ENCODE measurements around the gene HOXA4. TPM values are rescaled to one million over a fixed set of nuclear protein-coding genes. Genes with fewer than 3 reads are reported as not detected.

Gene HOXA4
- total and polyA plus RNA-seq, 2 of the 4 experiments (the other 2 are of a cell fraction), result 0.36 to 8.0 TPM

- Histone ChIP-seq H3K14ac (replicated peaks; ENCODE audit: low read depth, low read length) (peak overlapping the region; percentile 85), H3K27ac (ENCODE audit: insufficient read depth, low read length) (peak overlapping the region; percentile 89), H2AFZ (replicated peaks; ENCODE audit: low read length, poor library complexity) (peak overlapping the region; percentile 36), H2AK9ac (replicated peaks; ENCODE audit: low read depth, low read length, poor library complexity) (peak overlapping the region; percentile 58), H2AK5ac (ENCODE audit: low read depth, low read length) (peak overlapping the region; percentile 59; the same call in 1 of the 2 replicates), H3K4me3 (ENCODE audit: insufficient read depth, low read depth, low read length) (peak overlapping the region; percentile 71), H3K4me1 (ENCODE audit: control insufficient read depth, insufficient read depth, low read length) (peaks cover 21% of the 10 kb centered on the region), H3K27me3 (ENCODE audit: control insufficient read depth, insufficient read depth, low read length) (no peaks in the 10 kb centered on the region), H4K20me1 (ENCODE audit: insufficient read depth, low read length) (peaks cover 14% of the 10 kb centered on the region), H3K79me1 (ENCODE audit: low read depth in 1 of 2, low read length in 2 of 2) (peaks cover 0 to 40% of the 10 kb centered on the region in 2 experiments; a peak in 2 of 4 replicates), H3K56ac (ENCODE audit: extremely low read depth, insufficient read depth, low read length) (peak overlapping the region; percentile 87), H3K4ac (ENCODE audit: low read depth, low read length) (peak overlapping the region; percentile 61), H4K91ac (ENCODE audit: insufficient read depth, low read depth, low read length) (peak overlapping the region; percentile 76), H3K23ac (ENCODE audit: low read depth, low read length) (peak overlapping the region; percentile 64; the same call in 1 of the 2 replicates), H3K9ac (ENCODE audit: low read depth, low read length) (peak overlapping the region; percentile 96), H2BK20ac (ENCODE audit: low read depth, low read length) (0 out of 2 replicates have a peak overlapping the region, but pooled peaks have one; percentile 57), H3K36me3 (ENCODE audit: control insufficient read depth, insufficient read depth, low read length) (peaks cover 9% of the 10 kb centered on the region; the same call in 1 of the 2 replicates), H2BK15ac (ENCODE audit: low read depth, low read length) (no peak overlapping the region), H4K8ac (ENCODE audit: low read depth in 2 of 2, low read length in 2 of 2) (peak overlapping the region; percentile 15 to 37; a peak in 2 of 4 replicates), H2BK5ac (ENCODE audit: low read depth, low read length, poor library complexity, severe bottlenecking) (peak overlapping the region; percentile 81), H2BK120ac (ENCODE audit: low read depth, low read length) (peak overlapping the region; percentile 76), H3K4me2 (ENCODE audit: low read depth, low read length) (peak overlapping the region; percentile 78), H3K18ac (ENCODE audit: low read depth, low read length) (peak overlapping the region; percentile 74), H3K9me3 (ENCODE audit: control insufficient read depth, insufficient read depth, low read length) (no peaks in the 10 kb centered on the region), H4K5ac (ENCODE audit: low read depth, low read length) (peak overlapping the region; percentile 47), H3K9me1 (ENCODE audit: insufficient read depth, low read length) (peaks cover 11% of the 10 kb centered on the region; the same call in 1 of the 2 replicates)
- 0% methylated on average over 5 of the region's 45 CpGs; no CpG with 5 or more reads in 1 of the 2 experiments for WGBS, 2 experiments (ENCODE audit: extremely low coverage in 2 of 2, insufficient read length in 1 of 2)
- POLR2A ChIA-PET (ENCODE audit: unreplicated experiment), result interaction anchor here (1.4 kb wide), 1 partner anchor 18 kb away, joined by 4 read pairs; no protein-coding TSS in a partner anchor
- CTCF ChIA-PET, result interaction anchor here (0.5 to 1.2 kb wide), 5 partner anchors 10 to 540 kb away, joined by 3 to 4 read pairs (median 3); no protein-coding TSS in a partner anchor
- dilution Hi-C loops (cut with HindIII; ENCODE audit: low sequenced_read_pairs, unreplicated experiment) (no loop called here), in situ Hi-C loops (cut with MboI; ENCODE audit: low sequenced_read_pairs) (no loop called here), intact Hi-C loops (cut with micrococcal nuclease) (loop anchor here (1.0 to 2.0 kb wide), 2 partner anchors 11 to 15 kb away; no protein-coding TSS in a partner anchor)
- DNase-seq (peak; percentile 92), ATAC-seq (ENCODE audit: low read depth) (peak; percentile 10)
- BruUV-seq (replicated peaks), result TSS peak; percentile 41
- TF ChIP-seq USF2 (IDR thresholded peaks at IDR 0.05; ENCODE audit: low read depth, low read length) (no peak), RAD21 (IDR thresholded peaks at IDR 0.05; ENCODE audit: low read length) (no peak), ELK1 (IDR thresholded peaks at IDR 0.05; ENCODE audit: borderline replicate concordance, low read depth, low read length) (no peak), POLR2A (IDR thresholded peaks at IDR 0.05; ENCODE audit: low read depth, low read length) (peak; percentile 84), CEBPB (IDR thresholded peaks at IDR 0.05; ENCODE audit: low read depth, low read length) (no peak; the same call in 1 of the 2 replicates), FOS (IDR thresholded peaks at IDR 0.05; ENCODE audit: low read depth, low read length) (peak; percentile 17; the same call in 1 of the 2 replicates), SMC3 (IDR thresholded peaks at IDR 0.05; ENCODE audit: low read depth, low read length) (no peak), MXI1 (IDR thresholded peaks at IDR 0.05; ENCODE audit: borderline replicate concordance, low read depth, low read length) (0 out of 2 replicates have a peak, but pooled peaks have one; percentile 51), MAZ (IDR thresholded peaks at IDR 0.05; ENCODE audit: borderline replicate concordance, low read depth, low read length) (0 out of 2 replicates have a peak, but pooled peaks have one; percentile 45), CHD1 (IDR thresholded peaks at IDR 0.05; ENCODE audit: low read depth, low read length) (peak; percentile 26; the same call in 1 of the 2 replicates), RFX5 (IDR thresholded peaks at IDR 0.05; ENCODE audit: low read depth, low read length) (no peak), BHLHE40 (IDR thresholded peaks at IDR 0.05; ENCODE audit: low read depth, low read length) (peak; percentile 60; the same call in 1 of the 2 replicates)
These were observed 15.1 kb downstream of the HOXA4 start for GRCh38 chr7:27115221-27116026.

Measured in IMR-90 (cell line).